HEK293T (cell line): ENCODE data around the gene GFRA1.

ENCODE experiments used
- CTCF ChIA-PET: fragments of 350-600 bp; formaldehyde crosslinking; extraction: SDS; loops from one replicate; lab custom pipeline; 2021; ENCODE audit warnings: antibody characterized with exemption, inconsistent platforms; lab: Yijun Ruan, JAX
- POLR2A ChIA-PET: fragments of 350-600 bp; formaldehyde crosslinking; extraction: SDS; loops from one replicate; lab custom pipeline; 2020; ENCODE audit warnings: antibody characterized with exemption, inconsistent platforms; lab: Yijun Ruan, JAX
- DNase-seq: peaks from one replicate; pipeline ENCODE4 v3.0.0; 2012; ENCODE audit warnings: mixed read lengths; ENCODE audit errors: extremely low spot score
- ARNT ChIP-seq: fragments of 450-650 bp; IDR thresholded peaks from 2 replicates; pipeline ENCODE4 v1.6.1; 2017; ENCODE audit warnings: mild to moderate bottlenecking
- BHLHE40 ChIP-seq: fragments of 450-650 bp; IDR thresholded peaks from 2 replicates; pipeline ENCODE4 v1.6.1; 2016; ENCODE audit warnings: mild to moderate bottlenecking, moderate library complexity, borderline replicate concordance
- CTBP1 ChIP-seq: fragments of 450-650 bp; IDR thresholded peaks from 2 replicates; pipeline ENCODE4 v1.6.1; 2016; ENCODE audit warnings: borderline replicate concordance
- ELF4 ChIP-seq: fragments of 450-650 bp; IDR thresholded peaks from 2 replicates; pipeline ENCODE4 v1.6.1; 2017; ENCODE audit warnings: antibody characterized with exemption
- FOXA1 ChIP-seq: fragments of 450-650 bp; IDR thresholded peaks from 2 replicates; pipeline ENCODE4 v1.6.1; 2016; ENCODE audit warnings: mild to moderate bottlenecking
- FOXK2 ChIP-seq: fragments of 450-650 bp; IDR thresholded peaks from 2 replicates; pipeline ENCODE4 v1.6.1; 2016; ENCODE audit warnings: mild to moderate bottlenecking
- FOXM1 ChIP-seq: fragments of 450-650 bp; IDR thresholded peaks from 2 replicates; pipeline ENCODE4 v1.6.1; 2017; ENCODE audit warnings: mild to moderate bottlenecking, borderline replicate concordance
- HDGF ChIP-seq: fragments of 450-650 bp; IDR thresholded peaks from 2 replicates; pipeline ENCODE4 v1.6.1; 2017; ENCODE audit warnings: antibody characterized with exemption, borderline replicate concordance
- L3MBTL2 ChIP-seq: fragments of 450-650 bp; conservative IDR thresholded peaks from 2 replicates; pipeline ENCODE4 v1.6.1; 2016; ENCODE audit warnings: mild to moderate bottlenecking
- LEF1 ChIP-seq: fragments of 450-650 bp; IDR thresholded peaks from 2 replicates; pipeline ENCODE4 v1.6.1; 2017; ENCODE audit warnings: mild to moderate bottlenecking, borderline replicate concordance
- NFRKB ChIP-seq: fragments of 450-650 bp; IDR thresholded peaks from 2 replicates; pipeline ENCODE4 v1.6.1; 2016; ENCODE audit warnings: mild to moderate bottlenecking, moderate library complexity
- PKNOX1 ChIP-seq: fragments of 450-650 bp; IDR thresholded peaks from 2 replicates; pipeline ENCODE4 v1.6.1; 2016
- SP1 ChIP-seq: fragments of 450-650 bp; IDR thresholded peaks from 2 replicates; pipeline ENCODE4 v1.6.1; 2017
- SUZ12 ChIP-seq: fragments of 450-650 bp; IDR thresholded peaks from 2 replicates; pipeline ENCODE4 v1.6.1; 2016; ENCODE audit warnings: mild to moderate bottlenecking
- TARDBP ChIP-seq: fragments of 450-650 bp; IDR thresholded peaks from 2 replicates; pipeline ENCODE4 v1.6.1; 2016
- ZNF384 ChIP-seq: fragments of 450-650 bp; IDR thresholded peaks from 2 replicates; pipeline ENCODE4 v1.6.1; 2016

Gene GFRA1

DNA sequence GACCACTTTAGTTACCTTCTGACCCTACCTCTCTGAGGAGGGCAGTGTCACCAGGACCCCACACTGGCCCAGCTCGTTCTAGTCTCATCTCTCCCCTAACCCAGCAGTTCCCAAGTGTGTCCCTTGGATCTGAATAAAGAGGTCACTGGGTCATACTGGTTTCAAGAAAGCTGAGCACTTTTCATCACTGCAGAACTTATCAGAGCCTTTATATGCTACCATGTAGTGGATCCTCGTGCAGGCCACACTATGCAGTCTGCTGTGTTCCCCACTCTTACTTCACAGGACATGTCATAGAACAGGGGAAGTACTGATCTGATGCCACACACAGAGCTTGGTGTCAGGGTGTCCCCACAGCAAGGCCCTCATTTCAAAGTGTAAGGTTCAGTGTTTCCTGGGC, 113.8 kb downstream of the GFRA1 start:
- no peak for TF ChIP-seq ARNT
- TF ChIP-seq NFRKB = no peak
- TF ChIP-seq CTBP1 = no peak
- TF ChIP-seq HDGF = no peak
- TF ChIP-seq FOXK2 = no peak
- TF ChIP-seq BHLHE40 = no peak
- TF ChIP-seq FOXM1 = no peak
- no peak for TF ChIP-seq LEF1
- no peak for TF ChIP-seq TARDBP
- no peak for TF ChIP-seq PKNOX1
- TF ChIP-seq L3MBTL2 = no peak
- TF ChIP-seq SP1 = no peak
- TF ChIP-seq FOXA1 = no peak
- ChIA-PET POLR2A (no interaction called here), CTCF (no interaction called here)
- no peak for DNase-seq

DNA sequence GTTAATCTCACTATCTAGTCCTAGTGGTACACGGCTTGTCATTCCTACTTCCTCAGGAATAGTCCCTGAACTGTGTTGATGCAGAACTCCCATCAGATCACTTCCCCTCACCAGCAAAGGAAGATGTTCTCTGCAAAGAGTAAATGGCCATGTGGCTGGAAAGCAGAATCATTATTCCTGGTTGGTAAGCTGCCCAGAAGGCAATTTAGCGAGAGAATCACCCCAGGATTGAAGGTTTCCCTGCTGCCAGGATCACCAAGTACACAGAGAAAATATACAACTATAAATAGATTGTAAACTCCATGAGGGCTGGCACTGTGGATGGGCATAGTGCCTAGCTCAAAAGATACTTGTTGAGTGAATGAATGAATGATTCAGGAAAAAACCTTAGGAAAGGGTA, 115.0 kb downstream of the GFRA1 start:
- ChIA-PET POLR2A (no interaction called here), CTCF (no interaction called here)
- no peak for DNase-seq
- TF ChIP-seq NFRKB (no peak), PKNOX1 (no peak), SP1 (no peak), L3MBTL2 (no peak), FOXK2 (no peak), FOXA1 (no peak), ARNT (no peak), SUZ12 (no peak)

GRCh38 chr10:116157485-116157884, 115.5 kb downstream of the GFRA1 start:
- no peak for TF ChIP-seq NFRKB
- TF ChIP-seq ZNF384 = no peak
- TF ChIP-seq LEF1 = no peak
- no peak for TF ChIP-seq TARDBP
- ChIA-PET POLR2A (no interaction called here), CTCF (no interaction called here)
- no peak for DNase-seq

- no peak for TF ChIP-seq LEF1
- no peak for TF ChIP-seq L3MBTL2
- no peak for TF ChIP-seq SP1
- no peak for TF ChIP-seq FOXK2
- TF ChIP-seq SUZ12 = no peak
- no peak for TF ChIP-seq ARNT
- no peak for TF ChIP-seq FOXA1
- no peak for TF ChIP-seq CTBP1
- no peak for TF ChIP-seq TARDBP
- TF ChIP-seq ELF4 = no peak
- no peak for TF ChIP-seq PKNOX1
- no peak for TF ChIP-seq HDGF
- TF ChIP-seq ZNF384 = no peak
- TF ChIP-seq BHLHE40 = no peak
- TF ChIP-seq FOXM1 = no peak
- no peak for TF ChIP-seq NFRKB
- DNase-seq = no peak
- POLR2A ChIA-PET = no interaction called here
- CTCF ChIA-PET = no interaction called here
Observed at GRCh38 chr10:116156819-116157218, 116.2 kb downstream of the GFRA1 start.

DNA sequence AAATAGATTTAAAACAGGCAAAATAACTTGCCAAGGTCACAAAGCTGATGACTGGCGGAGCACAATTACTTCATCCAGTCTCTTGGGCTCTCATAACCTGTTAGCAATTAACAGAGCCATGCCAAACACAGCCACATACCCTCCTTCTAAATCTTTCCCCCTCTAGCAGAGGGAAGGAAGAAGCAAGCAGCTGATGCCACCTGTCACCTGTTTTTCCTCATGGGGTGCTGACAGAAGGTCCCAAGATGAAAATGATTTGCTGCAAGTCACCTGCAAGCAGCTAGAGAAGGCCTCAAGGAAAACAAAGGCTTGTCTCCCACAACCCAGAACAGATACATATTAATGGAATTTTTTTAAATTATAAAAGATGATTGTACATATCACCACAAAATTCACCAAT, 117.8 kb downstream of the GFRA1 start:
- POLR2A ChIA-PET = no interaction called here
- TF ChIP-seq LEF1 = no peak
- no peak for TF ChIP-seq FOXM1
- no peak for TF ChIP-seq HDGF
- TF ChIP-seq PKNOX1 = no peak
- TF ChIP-seq L3MBTL2 = no peak
- TF ChIP-seq SUZ12 = no peak
- TF ChIP-seq SP1 = no peak
- TF ChIP-seq ELF4 = no peak
- no peak for TF ChIP-seq BHLHE40
- no peak for TF ChIP-seq ZNF384
- no peak for TF ChIP-seq ARNT
- no peak for TF ChIP-seq TARDBP
- TF ChIP-seq NFRKB = no peak
- no peak for TF ChIP-seq FOXK2
- TF ChIP-seq CTBP1 = no peak
- no peak for TF ChIP-seq FOXA1
- DNase-seq = no peak
- CTCF ChIA-PET = no interaction called here

DNA sequence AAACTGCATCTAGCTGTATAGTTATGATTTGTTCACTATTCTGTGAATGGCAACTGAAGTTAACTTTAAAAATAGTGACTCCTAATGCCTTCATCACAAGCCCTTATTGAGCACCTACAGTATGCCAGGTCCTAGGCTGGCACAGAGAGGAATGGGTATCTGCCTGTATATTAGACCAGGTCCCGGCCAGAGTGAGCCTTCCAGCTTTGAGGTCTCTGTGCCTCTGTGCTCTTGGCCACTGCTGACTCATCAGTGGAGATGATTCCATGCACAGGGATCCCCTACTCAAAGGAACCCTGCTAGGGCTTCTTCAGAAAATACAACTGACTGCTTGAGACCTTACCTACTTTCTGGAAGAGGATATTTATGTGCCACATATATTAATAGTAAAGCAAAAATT, 118.4 kb downstream of the GFRA1 start:
- no peak for TF ChIP-seq BHLHE40
- TF ChIP-seq ZNF384 = no peak
- no peak for TF ChIP-seq FOXM1
- no peak for TF ChIP-seq L3MBTL2
- TF ChIP-seq PKNOX1 = no peak
- TF ChIP-seq LEF1 = no peak
- TF ChIP-seq SUZ12 = no peak
- no peak for TF ChIP-seq SP1
- TF ChIP-seq TARDBP = no peak
- TF ChIP-seq FOXA1 = no peak
- TF ChIP-seq ELF4 = no peak
- no peak for TF ChIP-seq CTBP1
- no peak for TF ChIP-seq HDGF
- TF ChIP-seq ARNT = no peak
- TF ChIP-seq FOXK2 = no peak
- TF ChIP-seq NFRKB = no peak
- POLR2A ChIA-PET = no interaction called here
- CTCF ChIA-PET = no interaction called here
- DNase-seq = no peak
